NT2/D1 (cell line): Measurements from ENCODE around the gene PATJ.

ENCODE experiments used
- SUZ12 ChIP-seq: IDR thresholded peaks from 2 replicates; pipeline ENCODE4 v1.6.1; 2011; ENCODE audit not compliant: insufficient read length, insufficient read depth; ENCODE audit errors: extremely low read depth
- YY1 ChIP-seq: IDR thresholded peaks from 2 replicates; pipeline ENCODE4 v1.6.1; 2011; ENCODE audit not compliant: insufficient read length, insufficient read depth
- ZNF274 ChIP-seq: IDR thresholded peaks from 2 replicates; pipeline ENCODE4 v1.6.1; 2011; ENCODE audit warnings: mild to moderate bottlenecking, low read depth, low read length

DNA sequence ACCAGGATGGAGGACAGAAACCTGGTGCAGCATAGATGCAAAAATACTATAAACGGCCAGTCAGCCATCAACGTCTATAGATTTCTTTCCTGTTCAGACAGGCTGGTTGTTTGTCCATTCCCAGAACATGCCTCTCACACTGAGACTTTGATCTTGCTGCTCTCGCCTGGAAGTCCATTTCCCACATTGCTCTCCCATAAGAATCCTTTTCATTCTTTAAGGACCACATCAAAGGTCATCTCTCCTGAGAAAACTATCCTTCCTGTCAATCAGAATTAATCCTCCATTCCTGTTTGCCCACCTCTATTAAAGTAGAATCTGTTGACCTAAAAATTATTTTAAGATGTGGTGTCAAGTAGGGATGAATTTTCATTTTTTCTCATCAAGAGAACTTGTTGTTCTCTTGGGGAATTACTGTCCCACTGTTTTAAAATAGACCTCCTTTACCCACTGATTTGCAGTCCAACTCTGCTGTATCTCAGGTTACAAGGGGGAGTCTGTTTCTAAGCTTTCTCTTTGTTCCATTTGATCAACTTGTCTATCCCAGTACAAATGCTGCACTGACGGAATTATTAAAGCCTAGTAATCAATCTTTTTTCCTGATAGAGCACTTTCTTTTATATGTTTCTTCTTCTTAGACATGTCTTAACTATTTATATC, 172.7 kb downstream of the PATJ start:
- no peak for TF ChIP-seq ZNF274
- no peak for TF ChIP-seq YY1
- TF ChIP-seq SUZ12: no peak
